Endothelial cell of umbilical vein (primary cell): ENCODE data around the gene TSPAN10. TPM values are rescaled to one million over a fixed set of nuclear protein-coding genes. Genes with fewer than 3 reads are reported as not detected.

ENCODE experiments used
- BruUV-seq: library from RNA; stranded (reverse); fragments of 400-500 nt; replicated peaks from 2 replicates; lab custom pipeline; 2021; lab: Mats Ljungman, UMichigan
- CTCF ChIA-PET: fragments of 300-600, 350-600 bp; sonication (Branson Sonifier 250); formaldehyde crosslinking; loops from one replicate; lab custom pipeline; 2021; ENCODE audit warnings: antibody characterized with exemption, inconsistent platforms; lab: Charles Lee
- POLR2A ChIA-PET: fragments of 300-600, 350-600 bp; sonication (Branson Sonifier 250); formaldehyde crosslinking; loops from one replicate; lab custom pipeline; 2021; ENCODE audit warnings: antibody characterized with exemption, inconsistent platforms; lab: Charles Lee
- DNase-seq: peaks from one replicate; pipeline ENCODE4 v3.0.0-alpha.2; 2011; ENCODE audit warnings: low read depth, low spot score
- FAIRE-seq: peaks from 2 replicates; lab custom pipeline; 2011; peaks lifted over from hg19 to GRCh38; lab: Jason Lieb, UNC
- H2AFZ ChIP-seq: 2 replicates; pipeline ENCODE4 v1.6.0; 2012; ENCODE audit warnings: low read depth, low read length, control low read depth, inconsistent platforms
- H3K27ac ChIP-seq: 2 replicates; pipeline ENCODE4 v1.5.1; 2011; ENCODE audit warnings: low read depth, mild to moderate bottlenecking, control low read depth, low read length, moderate library complexity; ENCODE audit not compliant: insufficient read depth
- H3K27me3 ChIP-seq, 2 experiments: 2 replicates each; pipeline versions ENCODE4 v1.6.0 to v1.6.1; 2011; ENCODE audit warnings: low read length in 2 of 2, mixed read lengths in 1 of 2; ENCODE audit not compliant: control insufficient read depth in 2 of 2, insufficient read depth in 2 of 2
- H3K36me3 ChIP-seq, 2 experiments: 2 replicates in 1 of 2; 3 replicates in 1 of 2; pipeline ENCODE4 v1.5.1; 2011; ENCODE audit warnings: low read length in 2 of 2, mild to moderate bottlenecking in 1 of 2, moderate library complexity in 1 of 2; ENCODE audit not compliant: control insufficient read depth in 2 of 2, insufficient read depth in 2 of 2; ENCODE audit errors: extremely low read depth in 1 of 2
- H3K4me1 ChIP-seq: 3 replicates; pipeline ENCODE4 v1.5.1; 2011; ENCODE audit warnings: mild to moderate bottlenecking, low read length; ENCODE audit not compliant: control insufficient read depth, insufficient read depth; ENCODE audit errors: extremely low read depth
- H3K4me2 ChIP-seq: 2 replicates; pipeline ENCODE4 v1.6.1; 2011; ENCODE audit warnings: low read length, control low read depth, mixed read lengths; ENCODE audit not compliant: insufficient read depth
- H3K4me3 ChIP-seq, 3 experiments: fragments of 200-600 bp in 1 of 3; sonication (generic), shearing (Covaris generic) in 1 of 3; replicated peaks in 1 of 3; 2 replicates each; pipeline ENCODE4 v1.5.1; 2011 to 2016; ENCODE audit warnings: control low read depth in 3 of 3, low read length in 3 of 3, mild to moderate bottlenecking in 2 of 3, inconsistent platforms in 1 of 3, low read depth in 1 of 3, moderate library complexity in 1 of 3; ENCODE audit not compliant: insufficient read depth in 1 of 3
- H3K79me2 ChIP-seq: 2 replicates; pipeline ENCODE4 v1.6.0; 2012; ENCODE audit warnings: low read length, inconsistent platforms; ENCODE audit not compliant: control insufficient read depth, insufficient read depth
- H3K9ac ChIP-seq: replicated peaks from 2 replicates; pipeline ENCODE3; 2011; ENCODE audit warnings: low read length, control low read depth; ENCODE audit not compliant: insufficient read depth; ENCODE audit errors: extremely low read depth
- H3K9me1 ChIP-seq: replicated peaks from 3 replicates; pipeline ENCODE4 v1.6.0; 2011; ENCODE audit warnings: mild to moderate bottlenecking, low read length; ENCODE audit not compliant: control insufficient read depth, insufficient read depth; ENCODE audit errors: extremely low read depth
- H3K9me3 ChIP-seq: replicated peaks from 2 replicates; pipeline ENCODE4 v1.5.1; 2012; ENCODE audit warnings: low read length, inconsistent platforms; ENCODE audit not compliant: control insufficient read depth, insufficient read depth
- H4K20me1 ChIP-seq: replicated peaks from 2 replicates; pipeline ENCODE3; 2011; ENCODE audit warnings: mild to moderate bottlenecking, low read length; ENCODE audit not compliant: control insufficient read depth, insufficient read depth; ENCODE audit errors: extremely low read depth
- EZH2 ChIP-seq: IDR thresholded peaks from 2 replicates; pipeline ENCODE4 v1.6.1; 2012; ENCODE audit warnings: borderline replicate concordance, low read depth, mild to moderate bottlenecking, moderate library complexity, low read length, inconsistent platforms; ENCODE audit not compliant: severe bottlenecking
- FOS ChIP-seq: IDR thresholded peaks from 2 replicates; pipeline ENCODE4 v1.6.1; 2011; ENCODE audit warnings: mild to moderate bottlenecking, low read length, moderate library complexity, borderline replicate concordance; ENCODE audit not compliant: insufficient read depth
- GATA2 ChIP-seq: IDR thresholded peaks from 2 replicates; pipeline ENCODE4 v1.7.0; 2011; ENCODE audit warnings: low read depth, mild to moderate bottlenecking, moderate library complexity, mixed read lengths, low read length; ENCODE audit not compliant: insufficient read length, insufficient read depth
- JUN ChIP-seq: IDR thresholded peaks from 2 replicates; pipeline ENCODE4 v1.6.1; 2011; ENCODE audit warnings: borderline replicate concordance, low read depth; ENCODE audit not compliant: insufficient read length, insufficient read depth
- MAX ChIP-seq: IDR thresholded peaks from 2 replicates; pipeline ENCODE4 v1.6.1; 2011; ENCODE audit not compliant: insufficient read depth, insufficient read length
- MYC ChIP-seq: IDR thresholded peaks from one replicate; pipeline ENCODE4 v1.6.1; 2011; ENCODE audit warnings: mild to moderate bottlenecking, low read depth, low read length
- POLR2A ChIP-seq: IDR thresholded peaks from 2 replicates; pipeline ENCODE4 v1.6.1; 2012; ENCODE audit warnings: low read depth, mild to moderate bottlenecking, control low read depth, low read length
- POLR2AphosphoS5 ChIP-seq: IDR thresholded peaks from 2 replicates; pipeline ENCODE4 v1.6.1; 2012; ENCODE audit warnings: low read depth, mild to moderate bottlenecking, control low read depth, low read length, moderate library complexity; ENCODE audit not compliant: insufficient read depth
- dilution Hi-C: fragments of 300-500 bp; cut with MboI; formaldehyde crosslinking; loops from one replicate; pipeline ENCODE4 v1.15.0; 2019; ENCODE audit warnings: low sequenced_read_pairs; ENCODE audit not compliant: extremely low pct_ligation_motif_present
- intact Hi-C: fragments of 100-400 bp; cut with micrococcal nuclease; formaldehyde crosslinking; loops from one replicate; pipeline ENCODE4 v1.10.0; 2022
- polyA plus RNA-seq, 4 experiments: library from polyadenylated mRNA; depleted of rRNA in 3 of 4; stranded (reverse) in 3 of 4; unstranded in 1 of 4; fragments of >200 nt; gene quantifications; 2 replicates each; pipeline versions ENCODE4 v1.2.1 to v1.2.3, GENCODE V29; 2011 to 2012; ENCODE audit warnings: missing spikeins in 1 of 4
- total RNA-seq: library from RNA; stranded (reverse); gene quantifications from 2 replicates; pipeline ENCODE4 v1.2.3, GENCODE V29; 2021
- TF ChIP-seq, protein P1 (sequence below), 2 donors: IDR thresholded peaks; 1 replicate in 1 of 2; 2 replicates in 1 of 2; pipeline ENCODE4 v1.5.1; 2011; ENCODE audit warnings: low read length in 2 of 2, mild to moderate bottlenecking in 2 of 2, moderate library complexity in 2 of 2, control low read depth in 1 of 2, inconsistent platforms in 1 of 2, low read depth in 1 of 2; ENCODE audit not compliant: insufficient read depth in 1 of 2; ENCODE audit errors: extremely low read depth in 1 of 2

TSPAN10 gene
- total and polyA plus RNA-seq, 2 donors (not counting 3 experiments of a cell fraction or from before 2014, with no cell fraction given), result 0.91 to 1.1 TPM

- TSS peak; percentile 4 for BruUV-seq
- intact Hi-C loops, result loop anchor here (1.0 to 2.0 kb wide), 3 partner anchors 18 to 27 kb away; partner anchors contain the start of genes CCDC137, MRPL12 and OXLD1
- DNase-seq, result peak; percentile 100
- H3K9me3 ChIP-seq, result no peaks in the 10 kb centered on the region
- POLR2A ChIA-PET, result interaction anchor here (1.0 kb wide), 3 partner anchors 10 to 19 kb away, joined by 3 to 4 read pairs (median 3); partner anchors contain the start of genes CCDC137, MRPL12 and OXLD1
- H3K9ac ChIP-seq, result peak within 1 kb of the TSS; percentile 87
- H3K4me1 ChIP-seq, result peaks cover 16% of the 10 kb centered on the region
- H3K4me2 ChIP-seq, result peak within 1 kb of the TSS; percentile 48
- CTCF ChIA-PET, result interaction anchor here (3.0 kb wide), 1 partner anchor 18 kb away, joined by 19 read pairs; the partner anchor contains the start of gene MRPL12
- no peaks in the 10 kb centered on the region for H4K20me1 ChIP-seq
- FAIRE-seq, result peak; percentile 99
- peak within 1 kb of the TSS; percentile 39 for H2AFZ ChIP-seq
- H3K9me1 ChIP-seq, result no peaks in the 10 kb centered on the region
- peaks cover 9 to 34% of the 10 kb centered on the region in 2 experiments for H3K36me3 ChIP-seq
- H3K27ac ChIP-seq, result peak within 1 kb of the TSS; percentile 50
- peak within 1 kb of the TSS; percentile 46 to 93 (median 66) for H3K4me3 ChIP-seq
- dilution Hi-C loops, result no loop called here
- no peaks in the 10 kb centered on the region for H3K27me3 ChIP-seq
- TF ChIP-seq, protein P1, sequence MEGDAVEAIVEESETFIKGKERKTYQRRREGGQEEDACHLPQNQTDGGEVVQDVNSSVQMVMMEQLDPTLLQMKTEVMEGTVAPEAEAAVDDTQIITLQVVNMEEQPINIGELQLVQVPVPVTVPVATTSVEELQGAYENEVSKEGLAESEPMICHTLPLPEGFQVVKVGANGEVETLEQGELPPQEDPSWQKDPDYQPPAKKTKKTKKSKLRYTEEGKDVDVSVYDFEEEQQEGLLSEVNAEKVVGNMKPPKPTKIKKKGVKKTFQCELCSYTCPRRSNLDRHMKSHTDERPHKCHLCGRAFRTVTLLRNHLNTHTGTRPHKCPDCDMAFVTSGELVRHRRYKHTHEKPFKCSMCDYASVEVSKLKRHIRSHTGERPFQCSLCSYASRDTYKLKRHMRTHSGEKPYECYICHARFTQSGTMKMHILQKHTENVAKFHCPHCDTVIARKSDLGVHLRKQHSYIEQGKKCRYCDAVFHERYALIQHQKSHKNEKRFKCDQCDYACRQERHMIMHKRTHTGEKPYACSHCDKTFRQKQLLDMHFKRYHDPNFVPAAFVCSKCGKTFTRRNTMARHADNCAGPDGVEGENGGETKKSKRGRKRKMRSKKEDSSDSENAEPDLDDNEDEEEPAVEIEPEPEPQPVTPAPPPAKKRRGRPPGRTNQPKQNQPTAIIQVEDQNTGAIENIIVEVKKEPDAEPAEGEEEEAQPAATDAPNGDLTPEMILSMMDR (IDR thresholded peaks at IDR 0.05; ENCODE audit: extremely low read depth in 1 of 2, insufficient read depth in 1 of 2, low read depth in 1 of 2, low read length in 2 of 2), result no peak
- TF ChIP-seq JUN (no peak), FOS (peak; percentile 87), EZH2 (no peak), MAX (peak; percentile 2), MYC (peak; percentile 60), POLR2A (peak; percentile 71), POLR2AphosphoS5 (peak; percentile 75), GATA2 (no peak)
- H3K79me2 ChIP-seq, result peaks cover 66% of the 10 kb centered on the region
Observed at GRCh38 chr17:81683584-81684441, 46.8 kb downstream of the TSPAN10 start, which contains the start of the genes ARL16 and HGS. TSS of gene ARL16 (minus strand) at chr17:81683797. CDS start at chr17:81683753, 44 bp downstream. TSS of gene HGS (plus strand) at chr17:81684011. CDS start at chr17:81684067, 56 bp downstream.
